ENCODE measurements around the gene ADAM15. TPM values are rescaled to one million over a fixed set of nuclear protein-coding genes. Genes with fewer than 3 reads are reported as not detected.

Gene ADAM15
- total RNA-seq, 4 donors from 2014 or later, result 232 to 289 (median 279) TPM

GRCh38 chr1:155062702-155063411 lies 11.7 kb downstream of the ADAM15 start:
- DNase-seq (ENCODE audit: low spot score in 2 of 2), result peak in 1 of 2 donors; percentile 56
- WGBS, 2 donors, result 3 to 19% methylated on average over 18 to 29 of the region's 46 CpGs
- peak overlapping the region; percentile 46 for H3K4me3 ChIP-seq (ENCODE audit: low read depth, poor library complexity, severe bottlenecking)
- no peak for TF ChIP-seq POLR2A (IDR thresholded peaks at IDR 0.05)
- peak in 1 of 3 donors; percentile 83 for TF ChIP-seq CTCF (IDR thresholded peaks at IDR 0.05)
- intact Hi-C loops (cut with DNase I; ENCODE audit: low total_unique reads), result no loop called here

GRCh38 chr1:155063550-155064110 lies 12.5 kb downstream of the ADAM15 start, which contains the start of gene EFNA4:
EFNA4 (plus strand) TSS chr1:155063740; CDS start chr1:155063824, 84 bp downstream.
- peak; percentile 89 to 96 for DNase-seq (ENCODE audit: low spot score in 2 of 2)
- TF ChIP-seq CTCF (IDR thresholded peaks at IDR 0.05) (no peak), POLR2A (IDR thresholded peaks at IDR 0.05) (no peak)
- 0% methylated on average over 26 to 34 of the region's 57 CpGs for WGBS, 2 donors
- peak within 1 kb of the TSS; percentile 46 for H3K4me3 ChIP-seq (ENCODE audit: low read depth, poor library complexity, severe bottlenecking)
- intact Hi-C loops (cut with DNase I; ENCODE audit: low total_unique reads), result loop anchor here (2.0 kb wide), 1 partner anchor 19 kb away; no protein-coding TSS in a partner anchor

- 8 to 13% methylated on average over 14 of the region's 14 CpGs for WGBS, 2 donors
- peak overlapping the region; percentile 46 for H3K4me3 ChIP-seq (ENCODE audit: low read depth, poor library complexity, severe bottlenecking)
- DNase-seq (ENCODE audit: low spot score in 2 of 2), result no peak
- intact Hi-C loops (cut with DNase I; ENCODE audit: low total_unique reads), result loop anchor here (2.0 kb wide), 1 partner anchor 19 kb away; no protein-coding TSS in a partner anchor
- TF ChIP-seq CTCF (IDR thresholded peaks at IDR 0.05) (no peak), POLR2A (IDR thresholded peaks at IDR 0.05) (no peak)
Measured at GRCh38 chr1:155064111-155064831, 13.2 kb downstream of the ADAM15 start.

GRCh38 chr1:155064832-155065429 lies 13.8 kb downstream of the ADAM15 start:
- intact Hi-C loops (cut with DNase I; ENCODE audit: low total_unique reads), result loop anchor here (2.0 kb wide), 1 partner anchor 18 kb away; no protein-coding TSS in a partner anchor
- DNase-seq (ENCODE audit: low spot score in 2 of 2), result no peak
- 71 to 80% methylated on average over 5 of the region's 5 CpGs for WGBS, 2 donors
- TF ChIP-seq CTCF (IDR thresholded peaks at IDR 0.05), result no peak
- no peak for TF ChIP-seq POLR2A (IDR thresholded peaks at IDR 0.05)
- H3K4me3 ChIP-seq (ENCODE audit: low read depth, poor library complexity, severe bottlenecking), result no peak overlapping the region

- TF ChIP-seq CTCF (IDR thresholded peaks at IDR 0.05), result no peak
- no peak for TF ChIP-seq POLR2A (IDR thresholded peaks at IDR 0.05)
- 68% methylated on average over 6 to 8 of the region's 8 CpGs for WGBS, 2 donors
- intact Hi-C loops (cut with DNase I; ENCODE audit: low total_unique reads), result no loop called here
- DNase-seq (ENCODE audit: low spot score in 2 of 2), result no peak
- H3K4me3 ChIP-seq (ENCODE audit: low read depth, poor library complexity, severe bottlenecking), result no peak overlapping the region
Measured at GRCh38 chr1:155066777-155067176, 15.7 kb downstream of the ADAM15 start.

Data from lower leg skin (tissue), 4 donors.